Measurements from ENCODE around the gene PGC.

Gene PGC

DNA sequence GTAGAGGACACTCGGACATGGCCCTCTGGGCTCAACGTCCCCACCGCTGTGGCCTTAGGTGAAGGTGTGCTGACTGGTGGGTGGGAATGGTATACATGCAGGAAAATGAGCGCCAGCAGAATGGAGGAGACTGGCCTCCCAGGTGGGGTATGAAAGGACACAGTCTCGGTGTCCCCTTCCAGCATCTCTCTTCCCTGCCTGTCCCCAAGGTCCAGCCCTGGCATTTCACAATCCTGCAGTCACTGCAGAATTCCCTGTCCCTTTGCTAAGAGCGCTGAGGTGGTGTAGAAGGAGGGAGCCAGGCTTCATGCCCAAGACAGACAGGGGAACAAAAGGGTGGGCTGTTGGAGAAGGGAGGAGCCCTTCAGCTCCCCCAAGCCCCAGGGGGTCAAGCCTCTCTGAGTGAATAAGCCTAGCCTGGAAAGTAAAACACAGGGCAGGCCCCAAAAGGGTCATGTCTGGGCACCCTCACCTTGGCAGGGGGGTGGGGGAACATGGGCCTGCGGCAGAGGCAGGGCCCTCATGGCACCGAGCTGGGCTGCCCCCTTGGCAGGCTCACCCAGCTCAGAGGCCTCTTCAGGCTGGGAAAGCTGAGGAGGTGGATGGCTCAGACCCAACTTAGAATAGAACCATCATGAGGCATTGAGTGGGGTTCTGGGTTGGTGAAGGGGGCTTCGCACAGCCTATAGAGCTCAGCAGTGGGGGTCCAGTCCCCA is 35.7 kb downstream of the PGC start:
- DNase-seq: no peak

DNA sequence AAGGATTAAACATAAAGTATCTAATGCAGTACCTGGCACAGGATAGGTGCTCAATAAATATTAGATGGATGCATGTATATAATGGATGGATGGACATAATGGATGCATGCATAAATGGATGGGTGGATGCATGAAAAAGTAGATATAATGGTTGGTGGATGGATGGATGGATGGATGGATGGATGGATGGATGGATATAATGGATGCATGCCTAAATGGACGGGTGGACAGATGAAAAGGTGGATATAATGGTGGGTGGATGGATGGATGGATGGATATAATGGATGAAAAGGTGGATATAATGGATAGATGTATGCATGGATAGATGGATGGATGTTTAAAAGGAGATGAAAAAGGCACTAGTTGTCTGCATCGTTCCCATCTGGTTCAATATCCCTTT is 37.8 kb downstream of the PGC start:
- no peak for DNase-seq

DNA sequence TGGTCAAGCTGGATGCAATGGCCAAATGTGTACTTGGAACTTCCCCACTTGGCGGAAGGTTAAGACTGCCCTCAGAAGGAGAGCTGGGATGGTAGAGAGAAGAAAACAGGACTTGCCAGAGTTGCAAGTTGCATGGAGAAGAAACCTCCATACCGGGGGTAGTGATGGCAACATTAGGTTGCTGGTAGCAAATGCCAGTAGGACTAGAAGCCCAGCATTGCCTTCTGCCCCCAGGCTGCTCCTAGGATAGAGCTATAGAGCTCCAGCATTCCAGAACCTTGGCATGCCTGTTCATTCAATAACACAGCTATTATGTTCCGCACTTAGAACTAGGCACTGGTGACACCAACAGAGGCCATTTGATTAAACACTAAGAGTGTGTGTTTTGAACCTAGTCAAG is 38.3 kb downstream of the PGC start:
- no peak for DNase-seq

DNA sequence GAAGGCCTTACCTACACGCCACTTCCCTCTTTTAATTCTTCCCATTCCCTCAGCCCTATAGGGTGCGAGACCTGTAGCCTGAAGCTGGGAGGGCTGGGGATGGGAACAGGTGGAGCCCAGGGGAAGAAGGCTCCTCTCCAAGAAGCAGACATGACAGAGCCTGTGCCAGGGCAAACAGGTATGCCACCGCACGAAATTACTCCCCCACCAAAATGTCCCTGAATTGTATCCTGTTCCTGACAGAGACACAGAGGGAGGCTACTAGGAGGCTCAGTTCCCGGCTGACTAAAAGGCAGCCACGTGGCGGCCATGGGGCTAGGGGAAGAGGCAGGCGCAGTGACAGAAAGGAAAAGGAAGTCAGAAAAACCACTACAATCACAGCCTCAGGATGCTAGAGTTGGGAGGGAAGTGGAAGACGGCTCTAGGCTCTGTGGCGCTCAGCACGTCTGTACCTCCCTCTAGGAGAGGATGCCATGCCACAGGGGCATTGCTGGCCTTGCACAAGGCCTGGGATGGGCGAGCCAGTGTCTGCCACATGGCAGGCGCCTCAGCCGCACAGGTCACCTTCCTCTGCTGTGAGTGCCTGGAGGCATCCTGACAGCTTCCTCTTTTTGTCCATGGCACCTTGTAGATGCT is 39.5 kb downstream of the PGC start:
- DNase-seq: no peak

DNA sequence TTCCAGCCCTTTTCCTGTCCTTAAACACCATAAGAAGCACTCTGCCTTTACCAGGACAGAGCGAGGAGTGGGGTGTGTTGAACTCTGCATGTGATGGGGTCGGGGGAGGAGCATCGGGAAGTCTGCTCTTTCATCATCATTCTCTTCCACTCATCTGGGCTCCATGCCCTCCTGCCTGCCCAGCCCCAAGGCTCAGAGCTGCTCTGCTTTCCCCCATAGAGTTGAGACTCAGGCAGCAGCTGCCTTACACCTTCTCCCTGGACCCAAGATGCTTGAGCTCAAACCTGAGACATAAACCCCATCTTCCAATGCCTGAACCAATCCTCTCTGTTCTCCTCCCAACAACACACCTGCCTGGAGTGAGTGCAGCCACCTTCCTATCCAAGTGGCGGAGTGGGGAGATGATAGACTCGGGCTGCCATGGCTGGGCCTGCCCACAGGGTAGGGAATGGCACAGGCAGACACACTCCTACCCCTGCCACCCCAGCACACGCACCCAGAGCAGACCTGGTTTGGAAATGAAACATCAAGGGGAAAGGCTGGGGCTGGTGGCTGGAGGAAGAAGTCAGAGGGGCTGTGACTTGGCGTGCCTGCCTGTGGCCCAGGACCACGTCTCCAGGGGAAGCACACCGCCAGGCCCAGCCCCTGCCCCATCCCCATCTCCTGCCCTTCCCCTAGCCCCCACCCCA is 40.2 kb downstream of the PGC start:
- no peak for DNase-seq

DNA sequence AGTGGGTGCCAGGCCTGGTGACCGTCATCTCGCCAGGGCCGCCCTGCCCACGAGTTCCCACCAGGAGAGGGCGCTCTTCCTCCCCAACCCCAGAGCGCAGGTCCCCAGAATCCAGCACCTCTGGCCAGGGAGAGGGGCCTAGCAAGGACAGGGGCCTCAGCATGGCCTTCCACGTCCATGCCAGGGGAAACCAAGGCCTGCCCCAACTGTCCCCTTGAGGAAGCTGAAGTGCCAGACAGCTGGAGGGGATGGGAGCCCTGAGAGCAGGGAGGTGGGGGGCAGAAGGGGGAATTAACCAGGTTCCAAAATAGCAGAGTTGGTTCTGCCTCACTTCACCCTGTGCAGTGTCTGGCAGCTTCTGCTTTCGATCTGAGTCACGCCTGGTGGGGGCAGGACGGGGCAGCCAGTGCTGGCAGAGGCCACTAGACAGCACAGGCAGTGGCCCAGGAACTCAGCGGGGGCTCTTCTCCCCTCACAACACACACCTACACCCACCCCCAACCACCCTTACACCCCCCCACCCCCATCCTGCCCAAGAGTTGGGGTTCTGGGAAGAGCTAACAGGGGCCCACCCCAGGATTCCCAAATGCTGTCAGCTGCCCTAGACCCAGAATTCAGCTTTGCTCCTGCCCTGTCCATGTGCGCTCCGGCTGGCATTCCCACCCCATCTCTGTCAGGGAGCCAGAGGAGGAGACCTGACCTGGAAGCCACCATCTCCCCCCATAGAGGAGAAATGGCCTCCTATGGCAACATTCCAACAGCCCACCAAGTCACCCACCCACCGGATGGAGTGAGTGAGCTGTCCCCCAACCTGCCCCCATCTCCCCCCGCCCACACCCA is 41.0 kb downstream of the PGC start:
- no peak for DNase-seq

DNA sequence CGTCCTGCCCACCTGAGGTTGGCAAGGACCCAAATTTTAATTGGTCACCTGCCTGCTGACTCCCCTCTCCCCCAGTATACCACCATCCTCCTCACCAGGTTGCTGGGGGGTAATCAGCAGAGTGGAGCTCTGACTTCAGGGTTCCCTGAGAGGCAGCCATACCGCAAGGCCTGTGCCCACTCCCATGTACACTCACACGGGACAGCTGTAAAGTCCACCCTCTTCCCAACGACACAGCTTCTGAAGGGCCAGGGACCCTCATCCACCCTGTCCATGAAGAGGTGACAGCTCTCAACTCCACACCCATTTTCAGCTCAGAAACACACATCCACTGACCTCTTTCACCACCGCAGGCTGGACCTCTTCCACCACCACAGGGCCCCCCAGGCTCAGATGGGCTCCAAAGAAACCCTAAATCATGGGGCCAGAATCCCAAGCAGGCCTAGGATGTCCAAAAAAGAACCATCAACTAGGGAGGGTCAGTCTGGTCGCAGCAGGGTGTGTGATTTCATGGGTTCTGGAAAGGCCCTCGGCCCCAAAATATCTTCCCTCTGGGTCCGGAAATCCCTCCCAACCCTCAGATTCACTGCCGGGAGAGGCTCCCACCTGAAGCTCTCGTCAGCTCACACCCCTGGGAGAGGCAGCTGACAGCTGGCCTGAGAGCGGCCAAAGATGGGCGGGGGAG is 41.7 kb downstream of the PGC start:
- DNase-seq: no peak

DNA sequence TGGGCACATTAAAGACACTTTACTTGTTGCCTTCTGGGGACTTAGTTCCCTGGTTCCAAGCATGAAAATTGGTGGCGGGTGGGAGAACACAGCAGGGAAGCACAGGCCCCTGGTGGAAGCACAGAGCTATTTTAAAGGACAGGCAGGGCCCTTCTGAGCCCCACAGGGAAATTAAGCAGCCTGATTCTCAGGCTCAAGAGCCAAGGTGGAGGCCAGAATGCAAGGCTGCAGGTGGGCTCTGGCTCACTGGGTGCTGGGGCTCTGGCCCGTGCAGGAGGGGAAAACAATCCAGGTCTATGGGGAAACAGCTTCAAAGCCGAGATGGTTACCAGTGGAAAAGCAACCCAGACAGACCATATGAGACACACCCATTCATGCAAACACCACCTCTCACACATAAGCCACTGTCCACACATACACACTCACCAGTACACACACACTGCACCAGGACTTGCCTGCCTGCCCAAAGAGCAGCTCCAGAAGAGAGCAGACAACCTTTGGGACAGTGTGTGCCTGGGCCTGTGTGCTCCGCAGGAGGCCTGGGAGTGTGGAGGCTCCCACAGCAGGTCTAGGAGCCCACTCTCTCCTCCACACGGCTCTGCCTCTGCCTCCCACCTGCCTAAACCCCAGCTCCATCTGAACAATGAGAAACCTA is 42.4 kb downstream of the PGC start:
- DNase-seq: no peak

DNA sequence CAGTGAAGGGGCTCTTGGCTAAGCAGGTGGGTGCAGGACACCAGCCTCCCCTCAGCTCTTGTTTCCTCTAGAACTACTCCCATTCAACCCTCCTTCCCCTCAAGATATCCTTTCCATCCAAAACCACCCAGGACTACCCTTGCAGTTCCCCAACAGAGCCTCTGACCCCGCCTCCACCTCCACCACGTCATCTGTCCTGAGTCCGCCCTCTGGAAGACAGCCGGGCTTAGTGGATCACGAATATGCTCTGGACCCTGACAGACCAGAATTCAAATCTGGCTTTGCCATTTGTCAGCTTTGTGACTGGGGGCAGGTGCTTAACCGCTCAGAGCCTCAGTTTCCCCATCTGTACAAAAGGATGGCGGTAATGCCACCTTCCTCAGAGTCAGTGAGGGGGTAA is 43.2 kb downstream of the PGC start:
- DNase-seq: no peak

DNA sequence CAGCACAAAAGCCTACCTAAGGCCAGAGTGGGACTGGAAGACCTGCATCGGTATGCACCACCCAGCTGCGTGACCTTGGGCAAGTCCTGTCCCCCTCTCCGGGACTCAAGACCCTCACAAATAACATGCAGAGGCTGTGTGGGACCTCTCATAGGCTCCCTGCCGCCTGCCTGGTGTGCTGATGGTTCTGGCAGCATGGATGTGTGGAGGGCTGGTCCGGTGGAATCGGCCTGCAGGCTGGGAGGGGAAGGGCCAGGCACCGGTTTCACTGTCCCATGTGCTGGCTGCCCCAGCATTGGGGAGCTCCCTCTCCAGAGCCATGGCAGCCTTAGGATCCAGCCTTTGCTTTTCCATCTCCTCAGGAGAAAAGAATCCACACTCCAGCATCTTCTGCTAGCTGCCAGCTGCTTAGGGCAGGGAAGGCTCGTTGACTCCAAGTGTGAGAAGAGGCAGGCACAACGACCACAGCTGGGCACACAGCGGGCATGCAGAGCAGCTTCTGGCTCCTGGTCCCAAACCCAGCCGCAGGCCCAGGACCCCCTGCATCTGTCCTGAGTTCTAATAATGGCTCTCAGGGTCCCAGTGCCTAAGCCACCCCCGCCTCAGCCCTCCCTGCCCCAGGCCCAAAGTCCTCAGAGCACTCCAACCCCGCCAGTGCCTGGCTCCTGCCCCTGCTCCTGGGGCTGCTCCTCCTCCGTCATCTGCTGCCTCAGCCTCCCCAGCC is 44.3 kb downstream of the PGC start:
- DNase-seq: no peak

DNA sequence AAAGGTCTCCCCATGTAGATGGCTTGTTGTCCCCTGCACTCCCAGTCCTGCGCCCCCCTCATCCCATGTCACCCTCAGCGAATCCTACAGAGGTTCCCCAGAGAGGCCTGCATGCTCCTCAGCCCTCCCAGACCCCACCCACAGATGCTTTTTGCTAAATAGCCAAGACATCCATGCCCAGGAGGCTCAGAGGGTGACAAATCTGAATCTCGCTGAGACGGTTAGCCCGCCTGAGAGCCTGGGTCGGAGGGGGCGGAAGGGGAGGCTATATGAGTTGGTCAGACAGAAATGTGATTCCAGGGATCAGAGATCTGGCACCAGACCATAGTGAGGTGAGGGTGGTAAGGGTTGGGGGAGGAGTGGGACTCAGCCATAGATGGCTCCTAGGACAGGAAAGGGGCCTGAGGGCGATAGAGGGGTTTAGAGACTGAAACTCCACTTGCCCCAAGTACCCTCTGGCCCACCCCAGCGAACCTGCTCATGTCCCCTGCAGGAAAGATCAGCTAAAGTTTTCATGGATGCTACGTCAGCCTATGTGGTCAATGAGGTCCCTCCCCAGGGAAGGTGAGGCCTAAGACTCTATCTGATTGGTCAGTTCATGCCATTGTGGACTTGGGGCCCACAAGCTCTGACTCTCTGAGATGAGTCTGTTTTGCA is 45.0 kb downstream of the PGC start:
- DNase-seq: no peak

DNA sequence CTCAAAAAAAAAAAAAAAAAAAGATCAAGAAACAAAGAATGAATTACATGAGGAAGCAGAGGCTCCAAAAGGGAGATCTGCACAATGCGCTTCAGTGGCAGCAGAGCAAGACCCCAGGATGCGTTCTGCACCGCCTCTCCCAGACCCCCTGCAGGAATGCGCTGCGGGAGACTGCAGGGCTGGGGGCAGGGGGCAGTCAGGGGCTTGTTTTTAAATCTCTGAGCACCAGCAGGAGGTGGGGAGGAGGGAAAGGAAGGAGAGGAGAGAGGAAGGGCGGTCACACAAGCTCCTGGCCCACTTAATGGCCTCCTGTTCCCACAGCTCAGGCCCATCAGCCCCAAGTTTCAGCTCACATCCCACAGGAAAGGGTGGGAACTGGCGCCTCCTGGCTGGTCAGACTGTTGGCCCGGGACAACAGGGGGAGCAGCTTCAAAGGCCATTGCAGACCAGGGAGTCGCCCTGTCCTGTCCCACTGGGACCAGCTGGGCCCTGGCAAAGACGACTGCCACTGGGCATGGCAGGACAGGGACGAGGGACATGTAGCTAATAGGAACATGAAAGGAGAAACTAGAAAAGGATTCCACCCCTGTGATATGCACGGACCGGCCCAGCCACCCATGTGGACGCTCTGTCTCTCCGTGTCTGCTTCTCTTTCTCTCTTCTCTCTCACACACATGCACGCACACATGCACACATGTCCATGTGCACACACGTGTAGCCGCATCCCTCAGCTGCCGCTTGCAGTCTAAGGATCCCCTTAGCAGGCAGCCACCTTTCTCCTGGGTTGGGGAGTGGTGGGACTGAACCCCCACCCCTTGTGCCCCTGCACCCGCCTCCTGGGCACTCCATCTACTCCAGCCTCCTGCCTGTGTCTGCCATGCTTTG is 46.5 kb downstream of the PGC start:
- DNase-seq: no peak

DNA sequence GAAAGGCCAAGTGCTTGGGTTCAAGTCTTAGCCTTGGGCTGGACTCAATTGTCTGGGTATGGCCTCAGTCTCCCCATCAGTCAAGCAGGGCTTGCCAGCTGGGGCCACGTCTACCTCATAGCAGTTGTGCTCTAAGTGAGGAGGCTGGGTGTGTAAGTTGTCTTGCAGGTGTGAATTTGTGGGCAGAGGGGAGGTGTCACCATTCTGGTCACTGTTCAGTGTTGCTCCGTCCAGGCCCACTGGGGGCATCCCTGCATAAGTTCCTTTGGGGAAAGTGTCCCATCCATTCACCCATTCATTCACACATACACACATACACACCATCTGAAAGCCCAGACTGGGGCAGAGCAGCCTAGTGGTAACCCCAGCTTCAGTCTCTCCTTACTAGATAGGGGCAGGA is 48.1 kb downstream of the PGC start:
- DNase-seq: no peak

DNA sequence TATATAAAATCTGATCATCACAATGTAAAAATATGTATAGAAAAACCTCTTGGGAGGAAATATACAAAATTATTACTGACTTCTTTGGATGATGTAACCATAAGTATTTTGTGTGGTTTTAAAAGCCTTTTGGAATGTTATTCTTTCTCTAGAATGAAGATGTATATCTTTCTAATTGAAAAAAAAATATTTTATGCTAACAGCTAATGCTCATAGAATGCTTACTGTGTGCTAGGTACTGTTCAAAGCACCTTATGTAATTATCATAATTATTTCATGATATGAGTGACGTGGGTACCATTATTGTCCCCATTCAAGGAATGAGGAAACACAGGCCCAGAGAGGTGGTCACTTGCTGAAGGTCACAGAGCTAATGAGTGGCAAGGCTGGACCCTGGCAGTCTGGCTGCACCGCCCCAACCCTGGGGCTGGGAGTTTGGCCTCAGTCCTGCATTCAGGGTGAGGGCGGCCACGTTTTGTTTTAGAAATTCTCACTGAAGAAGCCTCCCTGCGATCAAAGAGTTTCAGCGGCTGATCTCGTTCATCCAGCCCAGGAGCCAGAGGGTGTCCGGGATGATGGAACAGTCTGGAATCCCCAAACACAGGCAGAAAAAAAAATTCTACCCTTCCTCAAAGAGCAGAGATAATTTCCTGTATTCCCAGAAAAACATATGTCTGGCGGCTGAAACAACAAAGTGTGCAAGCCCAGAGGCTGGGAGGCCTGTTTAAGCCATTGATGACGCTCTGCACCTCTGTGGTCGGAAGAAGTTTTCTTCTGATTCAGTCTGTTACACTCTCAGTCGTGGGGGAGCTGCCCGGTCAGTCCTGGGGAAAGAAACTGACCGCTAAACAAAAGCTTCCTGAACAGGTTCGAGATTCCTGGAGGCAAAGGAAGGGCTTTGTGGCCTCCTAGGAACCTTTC is 49.1 kb downstream of the PGC start:
- DNase-seq: no peak

DNA sequence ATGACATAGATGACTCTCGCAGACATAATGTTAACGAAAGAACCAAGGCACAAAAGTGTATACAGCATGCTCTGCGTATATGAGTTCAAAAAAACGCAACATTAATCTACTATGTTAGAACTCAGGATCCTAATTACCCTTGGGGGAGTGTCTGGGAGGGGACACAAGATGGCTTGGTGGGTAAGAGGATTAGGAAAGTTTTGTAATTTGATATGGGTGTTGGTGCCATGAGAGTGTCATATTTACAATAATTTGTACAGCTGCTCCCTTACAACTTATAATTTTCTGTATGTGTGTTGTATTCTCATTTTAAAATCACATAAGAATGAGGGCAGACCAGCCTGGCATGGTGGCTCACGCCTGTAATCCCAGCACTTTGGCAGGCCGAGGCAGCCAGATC is 50.4 kb downstream of the PGC start:
- DNase-seq: no peak

DNA sequence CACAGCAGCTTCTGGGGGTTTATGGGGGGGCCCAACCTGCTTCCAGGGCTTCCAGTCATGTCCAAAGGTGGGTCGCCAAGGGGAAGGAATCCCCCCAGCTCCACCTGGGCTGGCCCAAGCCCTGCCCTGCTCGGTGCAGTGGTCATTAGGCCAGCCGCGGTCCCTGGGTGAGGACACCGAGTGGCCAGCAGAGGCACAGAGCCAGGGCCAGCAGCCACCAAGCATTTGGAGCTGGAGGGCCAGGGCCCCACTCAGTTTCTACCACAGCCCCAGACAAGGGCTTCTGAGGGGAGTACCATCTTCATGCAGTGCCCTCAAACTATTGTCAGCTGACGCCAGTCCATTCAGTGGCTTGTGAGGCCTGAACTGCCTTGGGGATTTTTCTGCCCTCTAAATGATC is 51.4 kb downstream of the PGC start:
- DNase-seq: no peak

DNA sequence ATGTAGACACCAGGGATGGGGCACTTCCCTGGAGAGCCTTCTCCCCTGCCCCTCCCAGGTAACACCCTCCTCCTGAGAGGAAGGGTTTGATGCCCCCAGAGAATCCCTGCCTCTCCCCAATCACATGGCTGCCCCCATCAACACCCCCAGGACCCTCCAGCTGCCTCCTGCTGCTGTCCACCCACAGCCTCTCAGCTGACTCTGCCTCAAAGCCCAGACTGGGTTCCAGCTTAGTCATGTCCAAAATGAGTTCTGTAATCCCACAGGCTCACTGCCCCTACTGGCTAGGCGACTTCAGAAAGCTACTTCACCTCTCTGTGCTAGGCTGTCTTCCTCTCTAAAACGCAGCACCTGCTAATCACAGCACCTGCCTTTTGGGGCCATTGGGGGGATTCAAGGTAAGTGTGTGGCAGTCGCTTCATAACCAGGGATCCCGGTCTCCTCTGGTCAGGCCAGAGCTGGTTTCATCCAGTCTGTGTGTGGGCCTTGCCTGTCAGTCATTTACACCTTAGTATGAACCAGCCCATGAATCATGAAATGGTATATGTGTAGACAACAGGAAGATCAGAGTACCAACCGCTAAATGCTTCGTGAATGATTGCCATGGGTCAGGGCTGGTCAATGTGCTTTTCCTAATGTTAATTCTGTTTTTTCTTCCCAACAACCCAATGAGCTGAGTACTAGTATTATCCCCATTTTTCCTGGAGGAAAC is 52.2 kb downstream of the PGC start:
- no peak for DNase-seq

Data from NCI-H1436 treated with DMSO at 0.1 percent for 48 hours (cell line).